SK-N-MC (cell line): Measurements from ENCODE around the gene GABRG3.

Experiments
- DNase-seq: peaks from one replicate; pipeline ENCODE4 v3.0.0-alpha.2; 2011; ENCODE audit warnings: low read depth, low spot score
- H3K27ac ChIP-seq: fragments of 200-600 bp; sonication (generic); 2 replicates; pipeline ENCODE4 v1.5.1; 2016; ENCODE audit warnings: mixed run types
- H3K36me3 ChIP-seq: fragments of 200-600 bp; sonication (generic); 2 replicates; pipeline ENCODE4 v1.6.1; 2017; ENCODE audit warnings: antibody characterized with exemption, low read length, mixed read lengths; ENCODE audit not compliant: insufficient read depth
- H3K4me3 ChIP-seq: fragments of 200-600 bp; sonication (generic); 2 replicates; pipeline ENCODE4 v1.5.1; 2016
- H3K9ac ChIP-seq: fragments of 200-600 bp; sonication (generic); 2 replicates; pipeline ENCODE4 v1.8.0; 2017; ENCODE audit warnings: mixed run types, mixed read lengths; ENCODE audit not compliant: insufficient read length
- H3K9me3 ChIP-seq: fragments of 200-600 bp; sonication (generic); 2 replicates; pipeline ENCODE4 v1.6.1; 2017; ENCODE audit warnings: low read depth, mild to moderate bottlenecking, antibody characterized with exemption, low read length, moderate library complexity, mixed read lengths
- EZH2 ChIP-seq: fragments of 200-600 bp; sonication (generic); IDR thresholded peaks from one replicate; pipeline ENCODE4 v1.6.1; 2017; ENCODE audit warnings: antibody characterized with exemption
- FOXP2 ChIP-seq: optimal IDR thresholded peaks from 2 replicates; pipeline ENCODE3; 2011; ENCODE audit warnings: mild to moderate bottlenecking, moderate library complexity; ENCODE audit not compliant: insufficient read depth; ENCODE audit errors: extremely low read length, control extremely low read depth
- POLR2AphosphoS5 ChIP-seq: IDR thresholded peaks from 2 replicates; pipeline ENCODE4 v1.6.1; 2012; ENCODE audit warnings: mild to moderate bottlenecking, low read depth, low read length, borderline replicate concordance

GABRG3 gene

DNA sequence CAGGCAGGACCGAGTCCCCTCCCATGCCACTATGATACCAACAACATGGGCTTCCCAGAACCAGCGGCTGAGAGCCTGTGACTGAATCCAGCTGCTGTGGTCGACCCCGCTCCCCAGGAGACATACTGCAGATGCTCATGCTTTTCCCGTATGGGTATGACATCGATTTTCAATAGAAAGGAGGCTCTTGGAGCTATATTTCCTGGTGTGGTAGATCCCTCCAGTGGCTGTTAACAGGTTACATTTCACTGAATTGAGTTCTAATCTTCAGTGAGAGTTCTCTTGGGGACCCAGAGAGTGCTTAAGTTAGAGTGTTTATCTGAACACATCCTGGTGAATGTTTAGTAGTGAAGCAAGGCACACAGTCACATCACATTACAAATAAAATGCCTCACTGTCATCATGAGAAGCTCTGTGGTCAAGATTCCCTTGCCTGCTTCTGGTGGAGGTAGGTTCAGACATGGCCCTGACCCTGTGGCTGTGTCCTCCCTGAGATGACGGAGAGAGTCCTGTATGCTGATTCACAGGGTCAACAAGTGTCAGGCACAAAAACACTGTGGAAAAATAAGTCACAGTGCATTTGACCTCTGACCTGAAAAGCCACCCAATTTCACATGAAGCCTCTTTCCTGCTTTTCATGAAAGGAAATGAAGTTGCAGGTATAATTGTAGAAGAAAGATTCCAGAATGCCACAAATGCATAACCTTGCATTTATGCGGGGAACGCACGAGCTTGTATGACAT, 110.9 kb downstream of the GABRG3 start:
- TF ChIP-seq POLR2AphosphoS5 = no peak
- no peak for TF ChIP-seq FOXP2
- TF ChIP-seq EZH2 = no peak
- no peaks in the 10 kb centered on the region for H3K36me3 ChIP-seq
- no peak overlapping the region for H3K4me3 ChIP-seq
- no peaks in the 10 kb centered on the region for H3K9me3 ChIP-seq
- H3K27ac ChIP-seq = no peak overlapping the region
- H3K9ac ChIP-seq = no peak overlapping the region
- no peak for DNase-seq

DNA sequence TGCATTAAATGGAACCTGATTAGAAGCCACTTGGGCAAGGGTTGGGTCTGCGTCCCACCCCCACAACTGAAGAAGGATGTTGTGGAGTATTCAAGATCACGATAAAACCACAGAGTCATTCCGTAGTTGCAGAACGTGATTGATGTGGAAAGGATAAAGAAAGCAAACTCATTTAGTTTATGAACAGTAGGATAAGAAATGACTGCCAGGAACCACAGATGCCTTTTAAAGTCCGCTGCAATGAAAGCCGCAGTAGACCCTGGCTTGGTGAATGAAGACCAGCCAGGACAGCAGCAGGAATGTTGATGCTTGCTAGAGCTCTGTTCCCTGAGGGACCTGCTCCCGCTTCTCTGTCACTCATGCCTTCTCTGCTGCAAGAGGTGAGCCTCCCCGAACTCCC, 111.5 kb downstream of the GABRG3 start:
- Histone ChIP-seq H3K36me3 (no peaks in the 10 kb centered on the region), H3K27ac (no peak overlapping the region), H3K4me3 (no peak overlapping the region), H3K9me3 (no peaks in the 10 kb centered on the region), H3K9ac (no peak overlapping the region)
- no peak for DNase-seq
- TF ChIP-seq EZH2 (no peak), FOXP2 (no peak), POLR2AphosphoS5 (no peak)

DNA sequence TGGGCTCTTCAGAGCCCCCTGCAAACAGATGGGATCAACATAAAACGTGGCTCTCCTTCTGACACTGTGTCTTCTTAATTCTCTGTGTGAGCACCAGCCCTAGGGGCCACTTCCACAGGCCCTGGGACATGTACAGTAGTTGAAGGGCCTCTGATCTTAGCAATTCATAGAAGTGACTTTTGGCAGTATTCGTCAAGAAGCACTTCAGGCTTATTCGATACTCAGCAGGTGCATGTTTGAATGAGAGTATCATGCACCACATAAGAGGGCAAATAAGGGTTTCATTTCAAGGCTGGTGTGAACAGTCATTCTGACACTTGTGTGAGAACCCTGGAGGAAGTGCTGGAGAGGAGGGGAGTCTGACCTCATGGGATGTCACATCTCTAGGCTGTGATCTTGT, 113.9 kb downstream of the GABRG3 start:
- Histone ChIP-seq H3K9ac (no peak overlapping the region), H3K36me3 (no peaks in the 10 kb centered on the region), H3K27ac (no peak overlapping the region), H3K9me3 (no peaks in the 10 kb centered on the region), H3K4me3 (no peak overlapping the region)
- no peak for DNase-seq
- no peak for TF ChIP-seq POLR2AphosphoS5
- no peak for TF ChIP-seq FOXP2
- TF ChIP-seq EZH2 = no peak

DNA sequence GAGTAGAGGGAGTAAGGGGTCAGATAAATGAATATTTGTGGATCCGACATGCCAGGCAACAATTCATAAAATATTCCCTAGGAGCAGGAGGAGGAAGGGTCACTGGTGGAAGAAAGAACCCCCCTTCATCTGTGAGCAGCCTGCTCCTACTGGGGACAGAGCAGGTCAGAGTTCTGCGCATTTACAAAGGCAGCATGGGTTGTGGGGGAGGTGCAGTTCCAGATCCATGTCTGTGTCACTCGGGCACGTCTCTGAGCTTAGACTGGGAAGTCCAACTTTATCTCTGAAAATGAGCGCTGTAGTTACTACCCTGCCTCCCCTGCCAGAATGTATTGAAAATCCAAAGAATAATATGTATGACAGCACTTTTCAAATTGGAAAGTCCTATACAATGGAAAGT, 115.2 kb downstream of the GABRG3 start:
- H3K9ac ChIP-seq = no peak overlapping the region
- no peak for DNase-seq
- no peaks in the 10 kb centered on the region for H3K36me3 ChIP-seq
- no peak overlapping the region for H3K4me3 ChIP-seq
- no peak overlapping the region for H3K27ac ChIP-seq
- TF ChIP-seq POLR2AphosphoS5 (no peak), FOXP2 (no peak), EZH2 (no peak)
- H3K9me3 ChIP-seq = no peaks in the 10 kb centered on the region

DNA sequence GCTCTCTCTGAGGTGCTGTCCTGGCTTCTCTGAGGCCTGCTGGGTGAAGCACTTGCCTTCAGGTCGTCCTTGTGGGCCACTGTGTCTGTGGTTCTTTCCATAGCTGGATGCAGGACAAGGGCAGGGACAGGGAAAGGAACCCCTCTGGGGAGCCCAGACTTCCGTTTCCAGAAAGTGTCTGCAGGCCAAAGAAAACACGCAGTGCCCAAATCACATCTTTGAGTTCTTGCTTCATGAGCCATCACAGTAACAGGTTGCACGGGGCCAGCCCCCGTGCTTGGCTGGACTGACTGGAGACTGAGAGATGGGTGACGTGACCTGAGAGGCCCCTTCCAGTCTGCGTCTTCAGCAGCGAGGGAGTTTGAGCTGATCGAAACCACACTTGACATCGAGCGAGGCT, 115.8 kb downstream of the GABRG3 start:
- Histone ChIP-seq H3K4me3 (no peak overlapping the region), H3K27ac (no peak overlapping the region), H3K9me3 (no peaks in the 10 kb centered on the region), H3K9ac (no peak overlapping the region), H3K36me3 (no peaks in the 10 kb centered on the region)
- no peak for DNase-seq
- TF ChIP-seq EZH2 (no peak), FOXP2 (no peak), POLR2AphosphoS5 (no peak)

DNA sequence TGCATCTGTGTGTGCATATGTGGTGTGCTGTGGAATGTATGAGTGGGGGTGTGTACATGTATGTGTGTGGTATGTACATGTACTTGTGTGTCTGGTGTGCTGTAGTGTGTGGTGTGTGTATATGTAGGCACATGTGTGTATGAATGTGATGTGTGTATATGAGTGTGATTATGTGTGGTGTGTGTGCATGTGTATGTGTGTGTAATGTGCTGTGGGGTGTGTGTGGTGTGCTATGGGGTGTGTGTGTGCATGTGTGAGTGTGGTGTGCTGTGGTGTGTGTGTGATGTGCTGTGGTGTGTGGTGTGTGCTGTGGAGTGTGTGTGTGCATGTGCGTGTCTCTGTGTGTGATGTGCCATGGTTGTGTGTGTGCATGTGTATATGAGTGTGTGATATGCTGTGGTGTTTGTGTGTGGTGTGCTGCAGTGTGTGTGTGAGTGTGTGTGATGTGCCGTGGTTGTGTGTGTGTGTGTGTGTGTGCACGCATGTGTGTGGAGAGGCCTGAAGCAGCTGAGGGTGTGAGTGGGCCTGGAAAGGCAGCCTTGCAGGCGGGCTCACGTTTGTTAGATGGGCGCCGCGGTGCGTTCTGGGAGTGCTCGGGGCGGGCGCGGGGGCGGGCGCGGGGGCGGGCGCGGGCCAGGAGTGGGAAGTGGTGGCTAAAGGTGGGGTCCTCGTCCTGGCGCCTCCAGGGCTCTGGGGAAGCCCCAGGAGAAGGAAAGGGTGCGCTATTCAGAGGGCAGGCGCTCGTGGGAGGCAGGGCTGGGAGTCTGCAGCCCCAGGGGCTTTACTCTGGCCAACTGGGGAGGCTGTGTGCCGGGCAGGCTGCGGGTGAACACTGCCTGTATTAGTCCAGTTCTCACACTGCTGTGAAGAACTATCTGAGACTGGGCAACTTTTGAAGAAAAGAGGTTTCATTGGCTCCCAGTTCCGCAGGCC, 116.9 kb downstream of the GABRG3 start:
- H3K4me3 ChIP-seq = no peak overlapping the region

DNA sequence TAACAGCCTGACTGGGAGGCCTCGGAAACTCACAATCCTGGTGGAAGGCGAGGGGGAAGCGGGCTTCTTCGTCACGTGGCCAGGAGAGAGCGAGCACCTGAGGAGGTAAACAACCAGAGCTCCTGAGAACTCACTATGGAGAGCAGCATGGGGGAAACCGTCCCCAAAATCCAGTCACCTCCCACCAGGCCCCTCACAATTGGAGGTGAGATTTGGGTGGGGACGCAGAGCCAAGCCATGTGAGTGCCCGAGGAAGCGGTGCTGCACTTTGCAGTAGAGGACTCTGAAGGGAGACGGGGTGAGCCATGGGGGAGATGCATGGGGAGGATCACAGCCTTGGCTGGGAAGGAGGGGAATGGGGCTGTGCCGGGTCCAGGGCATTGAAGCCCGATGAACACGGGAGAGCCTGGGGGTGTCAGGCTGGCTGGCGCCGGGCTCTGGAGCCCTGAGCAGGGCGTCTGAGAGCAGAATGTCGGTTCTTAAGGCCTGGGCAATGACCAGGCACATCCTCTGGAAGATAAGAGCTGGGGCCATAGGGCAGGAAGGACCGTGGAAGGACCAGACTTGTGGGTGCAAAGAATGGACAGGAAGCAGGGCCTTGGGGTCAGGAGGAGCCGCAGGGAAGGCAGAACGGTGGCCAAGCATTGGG, 117.7 kb downstream of the GABRG3 start:
- no peaks in the 10 kb centered on the region for H3K36me3 ChIP-seq

More for the DNA sequence above, 116.9 kb downstream of the GABRG3 start:
- H3K9ac ChIP-seq = no peak overlapping the region
- H3K9me3 ChIP-seq = no peaks in the 10 kb centered on the region
- TF ChIP-seq EZH2 = no peak
- DNase-seq = no peak
- no peak overlapping the region for H3K27ac ChIP-seq
- H3K36me3 ChIP-seq = no peaks in the 10 kb centered on the region

DNA sequence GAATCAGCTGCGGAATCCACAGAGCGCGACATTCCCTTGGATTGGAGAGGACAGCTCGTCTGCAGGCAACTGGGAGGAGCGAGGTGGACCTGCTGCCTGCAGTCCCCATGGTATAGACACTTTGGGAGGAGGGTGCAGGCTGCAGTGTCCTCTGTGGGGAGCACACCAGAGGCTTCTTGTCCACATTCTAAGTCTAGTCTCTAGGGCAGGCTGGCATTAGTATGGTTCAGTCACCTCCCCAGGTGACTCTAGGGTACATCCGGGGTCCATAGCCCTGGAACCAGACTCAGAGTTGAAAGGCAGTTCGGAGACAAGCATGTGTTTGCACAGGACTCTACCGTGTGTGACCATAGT, 118.2 kb downstream of the GABRG3 start:
- no peak for DNase-seq
- no peak overlapping the region for H3K9ac ChIP-seq
- H3K9me3 ChIP-seq = no peaks in the 10 kb centered on the region
- TF ChIP-seq POLR2AphosphoS5 = no peak
- no peak for TF ChIP-seq EZH2
- no peak for TF ChIP-seq FOXP2
- H3K27ac ChIP-seq = no peak overlapping the region
- no peak overlapping the region for H3K4me3 ChIP-seq
- no peaks in the 10 kb centered on the region for H3K36me3 ChIP-seq

More for the DNA sequence above, 117.7 kb downstream of the GABRG3 start:
- no peak for DNase-seq
- Histone ChIP-seq H3K4me3 (no peak overlapping the region), H3K9ac (no peak overlapping the region), H3K9me3 (no peaks in the 10 kb centered on the region), H3K27ac (no peak overlapping the region)
- TF ChIP-seq FOXP2 (no peak), POLR2AphosphoS5 (no peak), EZH2 (no peak)
